Glomerular visceral epithelial cell (primary cell): Measurements from ENCODE around the gene DIS3L2.
"Not testable (repeated sequence)": the region's sequence is repeated elsewhere in the genome, so short reads cannot be mapped to it uniquely, and the experiment has no call there.

ENCODE experiments used
- DNase-seq: peaks from one replicate; pipeline ENCODE4 v3.0.0-alpha.2; 2016; ENCODE audit errors: extremely low spot score

Gene DIS3L2

DNA sequence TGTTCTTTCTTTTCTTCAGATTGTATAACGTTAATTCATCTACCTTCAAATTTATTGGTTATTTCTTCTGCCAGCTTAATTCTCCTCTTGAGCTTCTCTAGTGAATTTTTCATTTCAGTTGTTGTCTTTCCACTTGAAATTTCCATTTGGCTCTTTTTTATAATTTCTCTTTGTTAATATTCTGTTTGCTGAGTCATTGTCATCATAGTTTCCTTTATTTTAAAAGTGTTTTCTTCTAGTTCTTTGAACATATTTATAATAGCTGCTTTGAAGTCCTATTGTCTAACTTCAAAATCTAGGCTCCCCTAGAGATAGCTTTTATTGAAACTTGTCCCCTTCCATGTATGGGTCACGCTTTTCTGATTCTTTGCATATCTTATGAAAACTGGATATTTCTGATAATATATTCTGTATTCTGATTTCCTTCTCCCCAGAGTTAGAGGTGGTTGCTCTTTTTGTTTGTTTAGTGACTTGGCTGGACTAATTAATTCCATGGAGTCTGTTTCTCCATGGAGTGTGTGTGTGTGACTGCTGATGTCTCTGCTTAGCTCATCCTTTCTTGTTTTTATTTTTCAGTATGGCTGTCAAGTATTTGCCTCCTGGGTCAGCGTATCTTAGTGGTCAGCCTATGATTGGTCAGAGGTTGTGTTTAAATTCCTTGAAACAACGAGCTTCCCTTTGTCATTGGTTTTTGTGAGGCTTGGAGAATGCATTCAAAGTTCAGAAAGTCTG lies 47.6 kb downstream of the DIS3L2 start:
- DNase-seq, result no peak

DNA sequence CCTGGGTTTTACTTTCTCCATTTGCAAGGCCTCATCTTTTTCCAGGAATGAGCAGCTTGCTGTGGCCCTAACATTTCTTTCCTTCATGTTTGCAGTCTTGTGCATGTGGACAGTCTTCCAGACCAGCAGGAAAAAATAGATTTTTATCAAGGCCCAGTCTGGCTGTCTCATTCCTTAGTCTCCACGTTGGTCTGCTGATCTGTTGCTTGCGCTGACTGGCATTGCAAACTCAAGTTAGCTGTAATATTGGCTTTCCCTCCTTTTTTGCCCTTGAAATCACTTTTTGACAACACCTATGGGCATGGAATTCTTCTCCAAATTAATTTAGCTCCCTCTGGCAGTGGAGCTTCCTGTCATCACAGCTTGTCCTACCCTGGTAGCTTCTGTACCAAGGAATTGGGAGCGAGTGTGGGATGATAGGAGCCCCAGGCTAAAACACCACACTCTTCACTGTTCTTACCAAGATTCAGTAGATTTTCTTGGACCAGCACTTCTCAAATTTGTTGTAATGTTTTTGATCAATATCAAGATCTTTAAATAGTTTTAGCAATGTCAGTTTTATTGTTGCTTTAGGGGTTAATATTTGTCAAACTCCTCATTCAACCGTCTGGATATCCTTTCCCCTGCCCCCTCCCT lies 48.2 kb downstream of the DIS3L2 start:
- DNase-seq, result no peak

DNA sequence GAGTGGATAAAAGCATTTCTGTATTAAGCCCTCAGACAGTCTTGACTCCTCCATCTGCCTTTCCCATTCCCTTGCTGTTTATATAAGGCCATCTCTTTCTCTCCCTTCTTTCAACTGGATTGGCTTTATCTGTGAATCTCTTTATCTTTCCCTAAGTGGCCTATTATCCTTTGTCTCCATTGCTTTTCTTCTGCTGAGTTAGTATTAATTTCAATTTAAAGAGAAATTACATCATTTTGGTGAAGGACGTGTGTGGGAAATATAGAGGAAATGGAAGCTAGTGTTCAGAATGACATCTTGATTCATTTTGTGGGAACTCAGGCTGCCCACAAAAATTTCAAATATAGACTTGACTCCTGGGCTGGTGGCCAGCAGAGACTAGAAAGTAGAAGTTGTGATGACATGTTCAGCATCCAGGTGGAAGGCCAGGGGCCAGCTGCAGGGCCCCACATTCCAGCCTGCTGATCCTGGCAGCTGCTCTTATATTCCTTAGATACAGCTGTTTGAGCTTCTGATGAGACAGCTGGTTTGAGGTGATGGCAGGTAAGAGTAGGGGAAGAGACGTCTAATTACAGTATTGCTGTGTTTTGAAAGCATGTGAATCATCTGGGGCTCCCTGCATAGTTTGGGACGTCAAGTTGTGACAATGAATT lies 52.3 kb downstream of the DIS3L2 start:
- DNase-seq, result peak; percentile 98

DNA sequence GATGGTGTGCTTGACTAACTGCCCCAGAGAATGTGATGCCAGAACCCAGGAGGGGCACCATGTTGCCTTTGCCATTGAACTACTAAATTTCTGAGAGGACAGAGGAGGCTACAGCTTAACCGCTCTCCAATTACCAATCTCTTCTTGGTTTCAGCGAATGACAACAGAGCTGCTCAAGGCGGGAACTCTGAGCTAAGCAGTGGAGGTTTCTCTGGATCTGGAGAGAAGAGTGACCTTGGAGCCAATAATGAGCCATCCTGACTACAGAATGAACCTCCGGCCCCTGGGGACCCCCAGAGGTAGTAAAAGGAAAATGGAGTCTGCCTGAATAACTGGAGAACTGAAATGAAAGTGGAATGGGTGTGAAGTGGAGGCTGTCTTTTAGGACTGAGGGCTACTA lies 53.2 kb downstream of the DIS3L2 start:
- DNase-seq, result no peak

DNA sequence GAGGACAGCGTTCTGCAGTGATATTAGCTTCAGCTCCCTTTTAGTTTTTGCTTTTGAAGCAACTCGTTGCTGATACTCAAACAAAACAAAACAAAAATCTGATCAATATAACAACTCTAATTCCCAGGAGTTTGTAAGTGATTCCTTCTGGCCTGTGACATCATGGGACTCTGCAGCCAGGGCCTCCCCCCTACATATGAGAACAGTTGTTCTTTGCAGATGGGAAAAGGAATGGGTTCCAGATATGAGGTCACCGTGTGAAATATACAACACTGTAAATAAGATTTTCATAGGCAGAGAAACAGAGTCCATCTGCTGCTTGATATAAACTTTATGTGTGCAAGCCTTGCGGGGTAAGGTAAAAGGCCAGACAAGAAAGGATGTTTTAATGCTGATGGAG lies 56.7 kb downstream of the DIS3L2 start:
- DNase-seq, result no peak

DNA sequence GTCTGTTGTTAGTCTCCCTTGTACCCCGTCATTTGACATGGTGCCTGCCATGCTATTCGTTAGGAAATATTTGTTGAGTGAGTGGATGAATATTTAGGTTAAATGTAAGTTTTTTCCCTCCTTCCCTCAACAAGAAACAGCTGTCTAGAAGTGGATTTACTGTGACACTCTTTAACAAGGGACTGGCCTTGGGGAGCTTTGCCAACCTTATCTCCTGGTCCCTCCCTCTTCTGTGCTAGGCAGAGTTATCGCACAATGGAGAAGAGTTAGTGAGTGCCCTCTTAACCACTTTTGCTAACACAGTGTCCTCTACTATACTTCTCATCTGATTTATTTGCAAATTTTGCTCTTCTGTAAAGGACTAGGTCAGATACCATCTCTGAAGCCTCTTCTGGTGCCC lies 61.2 kb downstream of the DIS3L2 start:
- no peak for DNase-seq

DNA sequence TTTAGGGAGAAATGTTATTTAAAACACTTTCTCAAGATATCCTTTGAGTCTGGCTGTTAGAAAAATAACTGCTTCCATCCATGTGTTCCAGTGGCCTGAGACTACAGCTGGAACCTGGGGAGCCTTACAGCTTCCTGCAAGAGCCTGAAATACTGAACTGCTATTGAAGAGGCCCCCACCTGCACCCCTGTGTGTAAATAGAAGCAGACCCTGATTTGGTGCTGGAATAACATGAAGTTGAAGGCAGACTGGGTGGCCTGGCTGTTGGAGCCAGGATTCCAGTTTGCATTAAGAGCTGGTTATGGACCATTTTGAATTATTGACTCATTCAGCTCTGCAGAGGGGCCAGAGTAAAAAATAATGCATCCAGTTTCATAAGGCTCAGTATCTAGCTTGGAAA lies 61.9 kb downstream of the DIS3L2 start:
- no peak for DNase-seq

DNA sequence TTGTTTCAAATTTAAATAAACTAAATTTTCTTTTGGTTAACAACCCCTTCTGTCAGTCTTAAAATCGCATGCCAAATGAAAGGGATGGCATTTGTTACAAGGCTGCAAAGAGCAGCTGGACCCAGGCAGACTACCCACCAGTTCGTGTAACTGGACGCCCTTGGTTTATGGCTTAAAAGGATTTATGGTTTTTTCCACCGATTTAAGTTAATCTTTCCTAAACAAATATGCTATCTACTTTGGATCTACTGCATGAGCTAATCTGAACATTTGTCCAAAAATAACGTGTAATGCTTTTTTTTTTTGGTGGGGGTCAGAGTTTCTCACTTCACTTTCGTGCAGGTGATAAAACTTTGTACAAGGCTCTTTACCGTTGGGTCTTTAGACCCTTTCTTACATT lies 62.9 kb downstream of the DIS3L2 start:
- no peak for DNase-seq

DNA sequence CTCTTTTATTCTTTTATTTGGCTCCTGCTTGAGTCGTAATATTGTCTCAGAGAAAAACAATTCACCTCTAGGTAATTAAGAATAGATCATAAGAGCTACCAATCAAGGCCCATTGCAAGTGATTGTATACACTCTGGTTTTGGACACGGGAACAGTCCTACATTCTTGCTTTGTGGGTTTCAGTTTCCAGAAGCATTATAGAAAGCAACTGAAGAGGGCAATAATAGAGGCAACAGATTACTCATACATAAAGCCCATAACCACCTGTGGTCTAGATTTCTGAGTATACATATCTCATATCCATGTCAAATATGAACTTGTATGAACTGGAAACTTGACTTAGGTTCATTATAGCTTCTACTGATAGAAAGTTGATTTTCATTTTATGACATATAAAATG lies 65.4 kb downstream of the DIS3L2 start:
- DNase-seq, result no peak

DNA sequence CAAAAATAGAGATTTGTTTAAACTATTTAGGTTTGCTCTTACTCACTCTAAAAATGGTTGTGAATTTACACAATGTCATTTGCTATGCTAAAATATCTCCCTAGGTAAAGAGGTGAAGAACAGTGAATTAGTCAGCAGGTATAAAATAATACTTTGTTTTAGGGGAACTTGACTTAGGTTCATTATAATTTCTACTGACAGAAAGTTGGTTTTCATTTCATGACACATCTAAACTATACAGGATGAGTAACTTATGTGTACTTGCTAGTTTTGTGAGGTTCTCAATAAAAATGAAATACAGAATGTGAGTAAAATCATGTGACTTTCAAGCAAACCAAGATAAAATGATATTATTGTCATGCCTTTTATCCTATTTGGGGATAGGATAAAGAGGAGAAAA lies 66.0 kb downstream of the DIS3L2 start:
- DNase-seq, result no peak

DNA sequence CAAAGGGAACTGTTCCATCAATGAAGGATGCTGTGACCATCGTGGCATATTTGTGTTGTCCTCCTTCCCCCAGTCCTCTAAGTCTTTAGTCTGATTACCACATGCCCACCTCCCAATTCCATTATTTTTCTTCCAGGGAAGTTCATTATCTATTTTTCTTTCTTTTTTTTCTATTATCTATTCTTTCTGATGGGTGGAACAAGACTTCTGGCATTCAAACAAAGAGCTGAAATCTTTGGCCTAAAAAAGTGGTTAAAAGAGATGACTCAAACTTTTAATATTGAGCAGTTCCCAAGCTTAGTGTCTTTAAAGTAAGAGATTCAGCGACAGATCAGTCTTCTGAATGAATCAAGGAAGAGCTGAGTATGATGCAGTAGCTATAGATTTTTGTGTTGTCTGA lies 66.6 kb downstream of the DIS3L2 start:
- no peak for DNase-seq

DNA sequence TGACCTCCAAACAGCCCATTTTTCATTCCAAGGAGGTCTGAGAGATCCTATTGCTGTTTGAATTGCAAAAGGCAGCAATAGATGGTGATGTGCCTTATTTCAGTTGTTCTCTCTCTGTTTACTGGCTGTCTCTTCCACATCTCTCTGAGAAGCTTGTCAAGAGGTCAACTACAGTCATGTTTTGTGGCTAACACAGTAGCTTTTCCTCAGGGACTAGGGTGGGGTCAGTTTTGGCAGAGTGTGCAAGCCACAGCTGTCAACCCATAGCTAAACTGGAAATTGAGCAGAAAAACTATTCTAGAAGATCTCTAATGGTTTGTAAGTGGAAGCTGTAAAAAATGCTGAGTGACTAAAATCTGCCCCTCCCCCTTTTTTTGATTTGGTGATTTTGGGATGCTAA lies 67.1 kb downstream of the DIS3L2 start:
- DNase-seq, result no peak

DNA sequence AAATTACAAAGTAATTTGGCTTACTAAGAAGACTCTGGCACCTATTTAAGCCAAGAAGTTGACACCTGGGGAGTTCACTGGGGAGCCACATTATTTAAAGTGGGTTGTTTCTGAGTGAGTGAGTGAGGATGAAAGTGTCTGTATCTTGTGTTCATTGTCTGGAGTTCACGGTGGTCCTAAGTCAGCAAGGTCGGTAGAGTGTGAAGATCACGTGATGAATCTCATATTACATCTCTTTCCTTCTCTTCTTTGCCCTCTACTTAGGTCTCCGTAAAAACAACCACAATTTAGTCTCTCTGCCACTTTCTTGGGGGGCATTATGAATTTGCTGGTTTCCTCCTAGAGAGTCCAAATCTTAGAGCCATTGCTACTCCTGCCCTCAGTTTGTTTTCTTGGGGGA lies 67.8 kb downstream of the DIS3L2 start:
- no peak for DNase-seq

DNA sequence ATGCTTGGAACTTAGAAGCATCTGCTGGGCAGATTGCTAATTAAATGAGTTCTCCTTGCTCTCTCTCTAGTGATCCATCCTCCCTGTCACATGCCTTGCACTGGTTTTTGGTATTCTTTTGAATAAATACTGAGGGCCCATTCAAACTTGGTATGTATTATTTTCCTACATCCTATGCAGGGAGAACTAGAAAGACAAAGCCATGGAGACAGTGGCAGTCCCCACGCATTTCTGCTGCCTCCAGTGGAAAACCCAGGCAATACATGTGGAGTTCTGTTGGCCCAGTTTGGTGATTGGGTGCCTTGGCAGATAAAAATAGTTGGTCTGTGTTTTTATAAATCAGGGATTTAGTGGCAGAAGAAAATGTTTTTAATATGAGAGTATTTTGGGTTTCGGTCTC lies 68.7 kb downstream of the DIS3L2 start:
- DNase-seq, result no peak

DNA sequence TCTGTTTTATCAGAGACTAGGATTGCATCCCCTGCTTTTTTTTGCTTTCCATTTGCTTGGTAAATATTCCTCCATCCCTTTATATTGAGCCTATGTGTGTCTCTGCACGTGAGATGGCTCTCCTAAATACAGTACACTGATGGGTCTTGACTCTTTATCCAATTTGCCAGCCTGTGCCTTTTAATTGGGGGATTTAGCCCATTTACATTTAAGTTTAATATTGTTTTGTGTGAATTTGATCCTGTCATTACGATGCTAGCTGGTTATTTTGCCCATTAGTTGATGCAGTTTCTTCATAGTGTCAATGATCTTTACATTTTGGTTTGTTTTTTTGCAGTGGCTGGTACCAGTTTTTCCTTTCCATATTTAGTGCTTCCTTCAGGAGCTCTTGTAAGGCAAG lies 73.8 kb downstream of the DIS3L2 start:
- DNase-seq, result not testable (repeated sequence)

DNA sequence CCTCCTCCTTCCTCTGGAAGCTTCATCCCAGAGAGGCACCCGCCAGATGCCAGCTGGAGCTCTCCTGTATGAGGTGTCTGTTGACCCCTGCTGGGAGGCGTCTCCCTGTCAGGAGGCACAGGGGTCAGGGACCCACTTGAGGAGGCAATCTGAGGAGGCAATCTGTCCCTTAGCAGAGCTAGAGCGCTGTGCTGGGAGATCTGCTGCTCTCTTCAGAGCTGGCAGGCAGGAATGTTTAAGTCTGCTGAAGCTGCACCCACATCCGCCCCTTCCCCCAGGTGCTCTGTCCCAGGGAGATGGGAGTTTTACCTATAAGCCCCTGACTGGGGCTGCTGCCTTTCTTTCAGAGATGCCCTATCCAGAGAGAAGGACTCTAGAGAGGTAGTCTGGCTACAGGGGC lies 75.4 kb downstream of the DIS3L2 start:
- not testable (repeated sequence) for DNase-seq

DNA sequence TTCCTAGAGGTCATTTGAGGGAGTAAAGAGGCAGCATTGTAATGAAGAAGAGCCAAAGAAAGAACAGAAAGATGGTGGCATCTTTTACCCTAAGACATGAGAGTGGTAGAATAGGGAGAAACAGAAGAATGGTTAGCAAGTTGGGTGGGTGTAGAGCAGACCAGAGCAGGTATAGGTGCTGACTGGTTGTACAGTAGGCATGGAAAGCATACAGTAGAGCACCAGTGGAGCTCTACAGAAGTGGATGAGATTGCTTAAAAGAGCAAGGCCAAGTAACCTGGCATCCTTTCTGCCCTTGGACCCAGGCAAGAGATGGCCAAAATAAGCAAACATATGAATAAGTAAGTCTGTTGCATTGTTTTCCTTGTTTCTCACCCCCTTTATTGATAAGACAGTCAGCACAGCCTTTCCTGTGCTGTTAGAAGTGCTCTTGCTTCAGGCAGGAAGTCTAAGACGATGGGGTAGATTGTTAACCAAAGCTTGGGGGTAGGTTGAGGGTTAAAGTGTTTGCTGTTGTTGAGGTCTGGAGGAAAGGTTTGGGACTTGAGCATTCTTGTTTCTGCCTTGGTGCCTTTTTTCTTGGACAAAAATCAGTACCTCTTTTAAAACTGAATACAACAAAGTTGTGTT lies 76.9 kb downstream of the DIS3L2 start:
- no peak for DNase-seq

DNA sequence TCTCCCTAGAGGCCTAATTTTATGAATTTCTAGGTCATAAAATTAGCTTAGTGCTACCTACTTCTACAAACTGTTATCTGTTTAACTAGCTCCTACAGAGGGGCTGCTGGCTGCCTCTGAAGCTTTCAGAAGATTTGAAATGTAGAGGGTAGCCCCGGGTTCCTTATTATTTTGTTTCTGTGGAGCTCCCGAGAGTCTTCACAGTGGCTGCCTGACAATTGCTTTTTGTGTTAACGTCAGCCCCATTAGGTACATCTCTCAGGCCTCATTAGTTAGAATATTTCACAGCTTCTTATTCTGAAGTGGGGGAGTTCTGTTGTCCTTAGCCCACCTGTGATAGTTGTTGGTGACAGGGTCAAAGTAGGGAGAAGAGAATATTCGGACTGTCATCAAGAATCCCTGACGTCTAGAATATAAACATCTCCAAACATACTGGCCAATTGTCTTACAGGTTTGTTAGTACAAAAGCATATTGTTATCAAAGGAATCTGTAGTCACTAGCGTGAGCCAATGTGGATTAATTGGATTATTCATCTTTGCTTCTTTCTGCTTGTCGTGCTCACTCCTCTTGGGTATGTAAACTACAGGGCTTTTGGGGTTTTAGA lies 77.5 kb downstream of the DIS3L2 start:
- no peak for DNase-seq

DNA sequence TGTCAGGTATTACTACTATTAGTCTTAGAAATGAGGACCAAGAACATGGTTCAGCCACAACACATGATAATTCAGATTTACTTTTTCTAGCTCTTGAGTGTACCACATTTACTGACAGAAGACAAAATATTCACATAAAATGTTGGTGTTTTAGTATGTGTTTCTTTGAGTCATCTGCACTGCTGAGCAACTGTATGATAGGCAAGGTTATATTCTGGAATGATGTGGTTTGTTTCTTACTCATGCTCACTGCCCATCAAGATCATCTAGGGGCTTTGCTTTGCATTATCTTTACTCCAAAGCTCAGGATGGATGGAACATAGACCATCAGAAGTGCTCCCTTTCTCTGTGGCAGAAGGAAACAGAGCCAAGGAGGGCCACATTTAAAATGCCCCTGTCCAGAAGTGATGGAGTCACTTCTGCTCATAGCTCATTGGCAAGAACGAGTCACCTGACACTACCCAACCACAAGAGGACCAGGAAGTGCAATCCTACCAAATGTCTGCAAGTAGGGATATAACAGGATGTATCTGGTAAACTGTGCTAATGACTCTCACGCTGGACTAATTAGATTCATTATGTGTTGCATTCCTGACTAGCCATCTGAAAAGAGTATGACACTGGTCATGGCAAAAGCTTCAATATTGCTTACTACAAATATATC lies 81.5 kb downstream of the DIS3L2 start:
- DNase-seq, result peak; percentile 23

DNA sequence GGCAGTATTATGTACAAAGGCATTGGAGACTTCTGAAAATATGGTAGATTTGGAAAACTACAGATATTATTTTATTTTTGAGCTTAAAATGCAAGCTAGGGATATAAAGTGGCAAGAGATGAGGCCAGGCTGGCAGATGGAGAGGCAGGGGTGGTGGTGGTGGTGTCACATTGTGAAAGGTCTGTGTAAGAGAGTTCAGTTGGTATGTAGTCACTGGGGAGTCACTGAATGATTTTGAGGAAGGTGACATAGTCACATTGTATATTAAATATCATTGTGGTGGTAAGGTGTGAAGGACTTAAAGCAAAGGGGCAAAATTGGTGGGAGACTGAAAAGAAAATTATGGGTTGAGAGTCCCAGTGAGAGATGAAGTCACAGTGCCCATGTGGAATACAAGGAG lies 82.5 kb downstream of the DIS3L2 start:
- DNase-seq, result no peak

DNA sequence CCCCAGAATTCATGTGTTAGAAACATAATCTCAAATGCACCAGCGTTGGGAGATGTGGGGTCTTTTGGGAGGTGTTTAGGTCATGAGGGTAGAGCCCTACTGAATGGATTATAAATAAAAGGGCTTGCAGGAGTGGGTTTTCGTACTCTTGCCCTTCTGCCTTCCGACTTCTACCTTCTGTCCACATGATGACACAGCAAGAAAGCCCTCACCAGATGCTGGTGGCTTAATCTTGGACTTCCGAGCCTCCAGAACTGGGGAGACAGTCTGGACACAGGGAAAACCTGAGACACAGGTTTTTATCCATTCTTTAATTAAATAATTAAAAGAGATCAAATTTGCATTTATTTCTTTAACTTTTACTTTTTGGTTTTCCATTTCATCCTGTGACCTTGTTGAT lies 87.8 kb downstream of the DIS3L2 start:
- DNase-seq, result no peak

DNA sequence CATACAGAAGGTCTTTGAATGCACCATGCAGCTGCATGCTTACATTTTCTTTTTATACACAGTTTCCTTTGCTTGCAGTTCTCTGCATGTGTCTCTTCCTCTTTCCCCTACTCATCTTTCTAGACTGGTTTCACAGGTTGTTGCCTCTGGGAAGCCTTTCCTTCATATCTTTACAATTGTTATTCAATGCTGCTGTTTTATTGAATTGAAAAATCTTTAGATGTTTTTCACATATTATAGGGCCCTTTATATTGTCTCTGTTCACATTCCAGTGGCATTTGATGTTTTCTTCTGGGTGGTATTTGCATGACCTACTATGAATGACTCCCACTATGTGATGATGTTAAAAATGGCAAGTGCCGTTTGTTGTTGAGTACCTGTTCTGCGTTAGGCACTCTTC lies 91.1 kb downstream of the DIS3L2 start:
- DNase-seq, result no peak
